Loucy (cell line): ENCODE data around the gene XPO1.

Experiments used
- CTCF ChIP-seq: fragments of 200-600 bp; sonication (generic); conservative IDR thresholded peaks from 2 replicates; pipeline ENCODE4 v1.5.1; 2014; ENCODE audit warnings: mild to moderate bottlenecking, antibody characterized with exemption, low read length
- EZH2phosphoT487 ChIP-seq: fragments of 200-600 bp; IDR thresholded peaks from 2 replicates; pipeline ENCODE4 v1.6.1; 2018; ENCODE audit warnings: antibody characterized with exemption, mild to moderate bottlenecking, moderate library complexity, borderline replicate concordance

- no peak for TF ChIP-seq CTCF
- TF ChIP-seq EZH2phosphoT487, result no peak
These were observed 47.2 kb upstream of the XPO1 start for GRCh38 chr2:61585383-61585782.
